Smooth muscle cell (in vitro differentiated cells): ENCODE results near the gene CD46. TPM values are rescaled to one million over a fixed set of nuclear protein-coding genes. Genes with fewer than 3 reads are reported as not detected.

Experiments used
- DNase-seq: peaks from one replicate; lab custom pipeline; 2025; ENCODE audit not compliant: unreplicated experiment; lab: John Stamatoyannopoulos, UW
- H2AFZ ChIP-seq: fragments of 200-600 bp; sonication (generic); 2 replicates; pipeline ENCODE4 v1.6.0; 2016; ENCODE audit warnings: antibody characterized with exemption, low read depth, mild to moderate bottlenecking
- H3F3A ChIP-seq: fragments of 200-600 bp; sonication (generic); 2 replicates; pipeline ENCODE4 v1.6.0; 2017; ENCODE audit warnings: antibody characterized with exemption, low read depth
- H3K27ac ChIP-seq: fragments of 200-600 bp; sonication (generic); 2 replicates; pipeline ENCODE4 v1.5.1; 2016; ENCODE audit warnings: low read depth, mild to moderate bottlenecking
- H3K27me3 ChIP-seq: fragments of 200-600 bp; sonication (generic); 2 replicates; pipeline ENCODE4 v1.6.1; 2016; ENCODE audit warnings: low read depth, mild to moderate bottlenecking
- H3K36me3 ChIP-seq: fragments of 200-600 bp; sonication (generic); 2 replicates; pipeline ENCODE4 v1.5.1; 2016; ENCODE audit warnings: low read depth
- H3K4me1 ChIP-seq: fragments of 200-600 bp; sonication (generic); 2 replicates; pipeline ENCODE4 v1.5.1; 2016; ENCODE audit warnings: low read depth
- H3K4me2 ChIP-seq: fragments of 200-600 bp; sonication (generic); 2 replicates; pipeline ENCODE4 v1.6.0; 2016; ENCODE audit warnings: mild to moderate bottlenecking
- H3K4me3 ChIP-seq: fragments of 200-600 bp; sonication (generic); 2 replicates; pipeline ENCODE4 v1.5.1; 2016; ENCODE audit warnings: mild to moderate bottlenecking
- H3K79me2 ChIP-seq: fragments of 200-600 bp; sonication (generic); 2 replicates; pipeline ENCODE4 v1.6.0; 2016; ENCODE audit warnings: low read depth, mild to moderate bottlenecking
- H3K9ac ChIP-seq: fragments of 200-600 bp; sonication (generic); 2 replicates; pipeline ENCODE4 v1.6.0; 2016; ENCODE audit warnings: low read depth
- H3K9me3 ChIP-seq: fragments of 200-600 bp; sonication (generic); replicated peaks from 2 replicates; pipeline ENCODE4 v1.5.1; 2016; ENCODE audit warnings: low read depth
- H4K20me1 ChIP-seq: fragments of 200-600 bp; sonication (generic); 2 replicates; pipeline ENCODE4 v1.6.0; 2016; ENCODE audit warnings: low read depth
- CTCF ChIP-seq: fragments of 200-600 bp; sonication (generic); IDR thresholded peaks from 2 replicates; pipeline ENCODE4 v1.5.1; 2017; ENCODE audit warnings: borderline replicate concordance, mild to moderate bottlenecking, antibody characterized with exemption; ENCODE audit not compliant: insufficient read depth, poor library complexity, severe bottlenecking
- WGBS: methylation state at CpG from one replicate; pipeline ENCODE4 v1.1.7; 2016; ENCODE audit warnings: low lambda C conversion rate; 5-methylcytosine and 5-hydroxymethylcytosine counted together
- polyA plus RNA-seq: library from polyadenylated mRNA; unstranded; fragments of >200 nt; fragmentation: Nextera tagmentation; extraction: Ambion mirVana; gene quantifications from 2 replicates; pipeline ENCODE4 v1.2.1, GENCODE V29; 2016
- total RNA-seq: library from RNA; depleted of rRNA; stranded (reverse); fragments of >200 nt; gene quantifications from 2 replicates; pipeline ENCODE4 v1.2.3, GENCODE V29; 2014

CD46 gene
- total and polyA plus RNA-seq, 2 experiments from 2014 or later = 117 to 234 TPM

GRCh38 chr1:207813946-207814345, 62.1 kb downstream of the CD46 start:
- H3K9ac ChIP-seq = no peak overlapping the region
- no peak overlapping the region for H3K4me3 ChIP-seq
- H3K79me2 ChIP-seq = no peaks in the 10 kb centered on the region
- H3K36me3 ChIP-seq = no peaks in the 10 kb centered on the region
- H3K9me3 ChIP-seq = no peaks in the 10 kb centered on the region
- DNase-seq = no peak
- no peak overlapping the region for H3K4me2 ChIP-seq
- no peaks in the 10 kb centered on the region for H3F3A ChIP-seq
- H3K4me1 ChIP-seq = peaks cover 6% of the 10 kb centered on the region
- H2AFZ ChIP-seq = no peak overlapping the region
- TF ChIP-seq CTCF = no peak
- 84% methylated on average over 3 of the region's 3 CpGs for WGBS
- H3K27ac ChIP-seq = no peak overlapping the region
- H4K20me1 ChIP-seq = no peaks in the 10 kb centered on the region
- H3K27me3 ChIP-seq = no peaks in the 10 kb centered on the region

DNA sequence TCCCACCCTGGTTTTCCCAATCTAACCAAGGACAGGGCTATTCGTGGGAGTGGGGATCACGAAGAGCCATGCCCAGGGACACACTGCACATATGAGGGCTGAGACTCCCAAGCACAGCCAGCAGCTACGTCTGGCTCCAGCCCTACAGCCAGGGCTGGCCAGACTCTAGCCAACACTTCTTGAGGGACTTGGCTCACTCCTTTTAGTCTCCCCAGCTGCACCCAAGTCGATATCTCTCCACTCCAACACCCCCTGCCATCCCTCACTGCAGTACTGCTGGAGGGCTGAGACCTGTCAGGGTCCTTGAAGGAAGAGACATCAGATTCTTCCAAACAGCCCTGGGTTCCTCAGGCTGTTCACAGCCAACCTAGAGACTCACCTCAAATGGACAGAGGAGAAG, 62.6 kb downstream of the CD46 start:
- TF ChIP-seq CTCF = no peak

GRCh38 chr1:207815466-207815865, 63.6 kb downstream of the CD46 start:
- no peaks in the 10 kb centered on the region for H4K20me1 ChIP-seq

More for the DNA sequence above, 62.6 kb downstream of the CD46 start:
- Histone ChIP-seq H3K27ac (no peak overlapping the region), H3K79me2 (no peaks in the 10 kb centered on the region), H3K4me2 (no peak overlapping the region), H3K27me3 (no peaks in the 10 kb centered on the region), H4K20me1 (no peaks in the 10 kb centered on the region), H3K9ac (no peak overlapping the region), H3K4me3 (no peak overlapping the region), H3K4me1 (peaks cover 6% of the 10 kb centered on the region), H3K36me3 (no peaks in the 10 kb centered on the region), H3F3A (no peaks in the 10 kb centered on the region), H3K9me3 (no peaks in the 10 kb centered on the region), H2AFZ (no peak overlapping the region)
- DNase-seq = no peak
- 74% methylated on average over 4 of the region's 4 CpGs for WGBS

More at GRCh38 chr1:207815466-207815865, 63.6 kb downstream of the CD46 start:
- Histone ChIP-seq H3F3A (no peaks in the 10 kb centered on the region), H2AFZ (no peak overlapping the region), H3K36me3 (no peaks in the 10 kb centered on the region), H3K79me2 (no peaks in the 10 kb centered on the region), H3K4me1 (no peaks in the 10 kb centered on the region), H3K4me3 (no peak overlapping the region), H3K4me2 (peak overlapping the region; percentile 59), H3K27me3 (no peaks in the 10 kb centered on the region), H3K9ac (no peak overlapping the region), H3K9me3 (no peaks in the 10 kb centered on the region), H3K27ac (peak overlapping the region; percentile 5)
- 72% methylated on average over 8 of the region's 8 CpGs for WGBS
- no peak for TF ChIP-seq CTCF
- DNase-seq = no peak
